Activated T-cell treated with anti-CD3 and anti-CD28 coated beads, Interleukin-2, amount 50 U/mL, for 72 hours (primary cell): ENCODE results near the gene ANKHD1. TPM values are rescaled to one million over a fixed set of nuclear protein-coding genes. Genes with fewer than 3 reads are reported as not detected.

ENCODE experiments used
- ATAC-seq, 2 donors: fragments of 150-1000 bp; cut with Tn5 transposase; replicated peaks in 1 of 2; 2 replicates each; pipeline ENCODE4 v1.10.0; 2021; ENCODE audit warnings: moderate library complexity in 2 of 2, mild to moderate bottlenecking in 1 of 2
- DNase-seq, 2 donors: peaks; one replicate each; pipeline ENCODE4 v3.0.0; 2021 to 2022; ENCODE audit warnings: mixed read lengths in 1 of 2
- H3K27ac Mint-ChIP-seq: one replicate; pipeline ENCODE4 v1.8.0; 2022; ENCODE audit warnings: mild to moderate bottlenecking, moderate library complexity, mixed read lengths
- H3K27me3 Mint-ChIP-seq: one replicate; pipeline ENCODE4 v1.8.0; 2022; ENCODE audit warnings: low read depth, mixed read lengths
- H3K36me3 Mint-ChIP-seq, 2 donors: one replicate each; pipeline ENCODE4 v1.8.0; 2022; ENCODE audit warnings: mixed read lengths in 2 of 2, mild to moderate bottlenecking in 1 of 2; ENCODE audit not compliant: insufficient read depth in 2 of 2
- H3K4me1 Mint-ChIP-seq: one replicate; pipeline ENCODE4 v1.8.0; 2022; ENCODE audit warnings: low read depth, mixed read lengths
- H3K4me3 Mint-ChIP-seq, 2 donors: one replicate each; pipeline ENCODE4 v1.8.0; 2022; ENCODE audit warnings: mild to moderate bottlenecking in 2 of 2, mixed read lengths in 2 of 2, moderate library complexity in 2 of 2
- H3K9me3 Mint-ChIP-seq, 2 donors: one replicate each; pipeline ENCODE4 v1.8.0; 2022; ENCODE audit warnings: mixed read lengths in 2 of 2
- total RNA-seq, 2 donors: library from RNA; stranded (reverse); gene quantifications; one replicate each; pipeline ENCODE4 v1.2.3, GENCODE V29; 2022

ANKHD1 gene
- total RNA-seq, 2 donors from 2014 or later, result 122 to 140 TPM

- H3K36me3 Mint-ChIP-seq, result no peaks in the 10 kb centered on the region
- H3K27me3 Mint-ChIP-seq, result no peaks in the 10 kb centered on the region
- ATAC-seq (no peak), DNase-seq (no peak)
- no peaks in the 10 kb centered on the region for H3K9me3 Mint-ChIP-seq
- H3K4me1 Mint-ChIP-seq, result no peaks in the 10 kb centered on the region
- no peak overlapping the region for H3K27ac Mint-ChIP-seq
- H3K4me3 Mint-ChIP-seq, result no peak overlapping the region
Observed at GRCh38 chr5:140391732-140392131, 9.9 kb upstream of the ANKHD1 start.

GRCh38 chr5:140393738-140394137, 7.9 kb upstream of the ANKHD1 start:
- ATAC-seq, result no peak
- H3K36me3 Mint-ChIP-seq, result no peaks in the 10 kb centered on the region
- no peaks in the 10 kb centered on the region for H3K4me1 Mint-ChIP-seq
- DNase-seq, result no peak
- no peak overlapping the region for H3K4me3 Mint-ChIP-seq
- no peak overlapping the region for H3K27ac Mint-ChIP-seq
- H3K9me3 Mint-ChIP-seq, result no peaks in the 10 kb centered on the region
- no peaks in the 10 kb centered on the region for H3K27me3 Mint-ChIP-seq

GRCh38 chr5:140398379-140398811, 3.2 kb upstream of the ANKHD1 start:
- Mint-ChIP-seq H3K36me3 (peaks cover 0 to 4% of the 10 kb centered on the region in 2 donors), H3K9me3 (no peaks in the 10 kb centered on the region), H3K4me3 (no peak overlapping the region), H3K4me1 (peaks cover 16% of the 10 kb centered on the region), H3K27me3 (no peaks in the 10 kb centered on the region), H3K27ac (no peak overlapping the region)
- DNase-seq (no peak), ATAC-seq (no peak)

- Mint-ChIP-seq H3K27me3 (no peaks in the 10 kb centered on the region), H3K9me3 (no peaks in the 10 kb centered on the region), H3K4me3 (no peak overlapping the region), H3K27ac (no peak overlapping the region), H3K4me1 (peaks cover 34% of the 10 kb centered on the region), H3K36me3 (peaks cover under 1 to 8% of the 10 kb centered on the region in 2 donors)
- no peak for DNase-seq
- ATAC-seq, result no peak
Observed at GRCh38 chr5:140399979-140400729, 1.5 kb upstream of the ANKHD1 start.

- Mint-ChIP-seq H3K27ac (no peak overlapping the region), H3K36me3 (peaks cover 2 to 8% of the 10 kb centered on the region in 2 donors), H3K9me3 (no peaks in the 10 kb centered on the region), H3K4me1 (peaks cover 36% of the 10 kb centered on the region), H3K27me3 (no peaks in the 10 kb centered on the region), H3K4me3 (no peak overlapping the region)
- ATAC-seq, result peak; percentile 74 to 77
- peak; percentile 80 to 91 for DNase-seq
Observed at GRCh38 chr5:140400730-140401361, 787 bp upstream of the ANKHD1 start.

- no peaks in the 10 kb centered on the region for H3K9me3 Mint-ChIP-seq
- H3K27me3 Mint-ChIP-seq, result no peaks in the 10 kb centered on the region
- no peak overlapping the region for H3K4me3 Mint-ChIP-seq
- peaks cover 2 to 8% of the 10 kb centered on the region in 2 donors for H3K36me3 Mint-ChIP-seq
- ATAC-seq (peak; percentile 3), DNase-seq (peak; percentile 61 to 68)
- peak overlapping the region; percentile 91 for H3K27ac Mint-ChIP-seq
- peaks cover 43% of the 10 kb centered on the region for H3K4me1 Mint-ChIP-seq
Observed at GRCh38 chr5:140402258-140403074, 833 bp downstream of the ANKHD1 start.

GRCh38 chr5:140403613-140404012, 2.0 kb downstream of the ANKHD1 start:
- no peak overlapping the region for H3K4me3 Mint-ChIP-seq
- peaks cover 49% of the 10 kb centered on the region for H3K4me1 Mint-ChIP-seq
- no peaks in the 10 kb centered on the region for H3K9me3 Mint-ChIP-seq
- no peak for ATAC-seq
- DNase-seq, result no peak
- H3K27me3 Mint-ChIP-seq, result no peaks in the 10 kb centered on the region
- peaks cover 2 to 8% of the 10 kb centered on the region in 2 donors for H3K36me3 Mint-ChIP-seq
- H3K27ac Mint-ChIP-seq, result peak overlapping the region; percentile 91

GRCh38 chr5:140408750-140409241, 7.2 kb downstream of the ANKHD1 start:
- DNase-seq (no peak), ATAC-seq (peak in 1 of 2 donors; percentile 27)
- H3K27me3 Mint-ChIP-seq, result no peaks in the 10 kb centered on the region
- no peaks in the 10 kb centered on the region for H3K9me3 Mint-ChIP-seq
- no peak overlapping the region for H3K4me3 Mint-ChIP-seq
- no peak overlapping the region for H3K27ac Mint-ChIP-seq
- peaks cover 3 to 7% of the 10 kb centered on the region in 2 donors for H3K36me3 Mint-ChIP-seq
- peaks cover 51% of the 10 kb centered on the region for H3K4me1 Mint-ChIP-seq

GRCh38 chr5:140413230-140413629, 11.6 kb downstream of the ANKHD1 start:
- H3K27ac Mint-ChIP-seq, result peak overlapping the region; percentile 44
- no peaks in the 10 kb centered on the region for H3K9me3 Mint-ChIP-seq
- ATAC-seq (no peak), DNase-seq (no peak)
- H3K36me3 Mint-ChIP-seq, result peaks cover 3 to 8% of the 10 kb centered on the region in 2 donors
- H3K4me1 Mint-ChIP-seq, result peaks cover 33% of the 10 kb centered on the region
- H3K27me3 Mint-ChIP-seq, result no peaks in the 10 kb centered on the region
- H3K4me3 Mint-ChIP-seq, result no peak overlapping the region

- ATAC-seq (no peak), DNase-seq (no peak)
- no peaks in the 10 kb centered on the region for H3K27me3 Mint-ChIP-seq
- H3K27ac Mint-ChIP-seq, result no peak overlapping the region
- no peak overlapping the region for H3K4me3 Mint-ChIP-seq
- peaks cover 3 to 7% of the 10 kb centered on the region in 2 donors for H3K36me3 Mint-ChIP-seq
- peaks cover 49% of the 10 kb centered on the region for H3K4me1 Mint-ChIP-seq
- no peaks in the 10 kb centered on the region for H3K9me3 Mint-ChIP-seq
Observed at GRCh38 chr5:140417235-140417634, 15.6 kb downstream of the ANKHD1 start.

- Mint-ChIP-seq H3K27ac (peak overlapping the region; percentile 70), H3K36me3 (peaks cover 3 to 7% of the 10 kb centered on the region in 2 donors), H3K4me3 (no peak overlapping the region)
Observed at GRCh38 chr5:140418862-140419520, 17.4 kb downstream of the ANKHD1 start.

GRCh38 chr5:140420226-140420570, 18.6 kb downstream of the ANKHD1 start:
- no peaks in the 10 kb centered on the region for H3K9me3 Mint-ChIP-seq
- ATAC-seq (no peak), DNase-seq (no peak)
- peaks cover 41% of the 10 kb centered on the region for H3K4me1 Mint-ChIP-seq
- H3K27ac Mint-ChIP-seq, result no peak overlapping the region
- H3K36me3 Mint-ChIP-seq, result peaks cover 3 to 7% of the 10 kb centered on the region in 2 donors
- H3K27me3 Mint-ChIP-seq, result no peaks in the 10 kb centered on the region
- H3K4me3 Mint-ChIP-seq, result peak overlapping the region in 1 of 2 donors; percentile 36

More at GRCh38 chr5:140418862-140419520, 17.4 kb downstream of the ANKHD1 start:
- H3K9me3 Mint-ChIP-seq, result no peaks in the 10 kb centered on the region
- no peak for DNase-seq
- peaks cover 41% of the 10 kb centered on the region for H3K4me1 Mint-ChIP-seq
- ATAC-seq, result no peak
- no peaks in the 10 kb centered on the region for H3K27me3 Mint-ChIP-seq
